GM12875 (cell line): ENCODE measurements around the gene ADGRL3.

Experiments
- H3K4me3 ChIP-seq: one replicate; pipeline ENCODE4 v1.5.1; 2011; ENCODE audit warnings: low read depth, low read length, control low read depth
- TF ChIP-seq, protein P1 (sequence below): IDR thresholded peaks from 2 replicates; pipeline ENCODE4 v1.5.1; 2011; ENCODE audit warnings: low read depth, mild to moderate bottlenecking, control low read depth, inconsistent platforms, low read length, moderate library complexity, borderline replicate concordance; ENCODE audit not compliant: insufficient read depth

Gene ADGRL3

DNA sequence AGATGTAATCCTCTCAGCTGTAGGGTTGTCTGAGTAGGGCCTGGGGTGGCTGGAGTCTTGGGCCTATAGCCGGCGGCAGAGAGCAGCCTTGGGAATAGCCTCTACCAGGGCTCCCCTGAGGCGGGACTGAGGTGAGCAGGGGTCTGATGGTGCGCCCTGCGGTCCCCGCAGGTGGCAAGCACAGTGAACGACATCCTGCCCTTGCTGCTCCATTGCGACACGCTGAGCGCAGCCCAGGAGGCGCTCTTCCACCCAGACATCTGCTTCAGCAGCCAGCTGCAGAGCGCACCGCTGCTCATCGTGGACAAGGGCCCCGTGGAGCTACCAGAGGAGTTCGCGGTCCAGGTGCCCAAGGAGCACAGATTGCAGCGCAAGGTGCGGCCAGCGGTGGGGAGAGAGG lies 317.0 kb downstream of the ADGRL3 start:
- H3K4me3 ChIP-seq = no peak overlapping the region

DNA sequence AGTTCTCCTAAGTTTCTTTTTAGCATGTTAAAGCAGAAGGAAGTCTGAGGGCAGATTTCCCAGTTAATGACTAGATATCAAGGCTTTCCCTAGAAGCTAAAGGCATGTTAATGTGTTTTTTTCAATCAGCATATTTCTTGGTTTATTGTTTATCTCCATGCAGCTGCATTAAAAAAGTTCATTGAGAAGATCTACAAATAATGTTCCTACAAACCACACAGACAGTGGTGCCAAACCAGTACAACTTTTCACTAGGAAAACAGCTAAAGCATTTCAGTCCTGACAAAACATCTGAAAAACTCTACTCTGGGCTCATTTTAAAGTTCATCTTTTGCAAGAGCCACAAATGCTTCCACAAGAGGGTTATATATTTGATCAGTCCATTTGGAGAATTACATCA lies 320.0 kb downstream of the ADGRL3 start:
- H3K4me3 ChIP-seq = no peak overlapping the region
- TF ChIP-seq, protein P1, sequence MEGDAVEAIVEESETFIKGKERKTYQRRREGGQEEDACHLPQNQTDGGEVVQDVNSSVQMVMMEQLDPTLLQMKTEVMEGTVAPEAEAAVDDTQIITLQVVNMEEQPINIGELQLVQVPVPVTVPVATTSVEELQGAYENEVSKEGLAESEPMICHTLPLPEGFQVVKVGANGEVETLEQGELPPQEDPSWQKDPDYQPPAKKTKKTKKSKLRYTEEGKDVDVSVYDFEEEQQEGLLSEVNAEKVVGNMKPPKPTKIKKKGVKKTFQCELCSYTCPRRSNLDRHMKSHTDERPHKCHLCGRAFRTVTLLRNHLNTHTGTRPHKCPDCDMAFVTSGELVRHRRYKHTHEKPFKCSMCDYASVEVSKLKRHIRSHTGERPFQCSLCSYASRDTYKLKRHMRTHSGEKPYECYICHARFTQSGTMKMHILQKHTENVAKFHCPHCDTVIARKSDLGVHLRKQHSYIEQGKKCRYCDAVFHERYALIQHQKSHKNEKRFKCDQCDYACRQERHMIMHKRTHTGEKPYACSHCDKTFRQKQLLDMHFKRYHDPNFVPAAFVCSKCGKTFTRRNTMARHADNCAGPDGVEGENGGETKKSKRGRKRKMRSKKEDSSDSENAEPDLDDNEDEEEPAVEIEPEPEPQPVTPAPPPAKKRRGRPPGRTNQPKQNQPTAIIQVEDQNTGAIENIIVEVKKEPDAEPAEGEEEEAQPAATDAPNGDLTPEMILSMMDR = no peak

More for the DNA sequence above, 317.0 kb downstream of the ADGRL3 start:
- TF ChIP-seq, protein P1 = no peak

DNA sequence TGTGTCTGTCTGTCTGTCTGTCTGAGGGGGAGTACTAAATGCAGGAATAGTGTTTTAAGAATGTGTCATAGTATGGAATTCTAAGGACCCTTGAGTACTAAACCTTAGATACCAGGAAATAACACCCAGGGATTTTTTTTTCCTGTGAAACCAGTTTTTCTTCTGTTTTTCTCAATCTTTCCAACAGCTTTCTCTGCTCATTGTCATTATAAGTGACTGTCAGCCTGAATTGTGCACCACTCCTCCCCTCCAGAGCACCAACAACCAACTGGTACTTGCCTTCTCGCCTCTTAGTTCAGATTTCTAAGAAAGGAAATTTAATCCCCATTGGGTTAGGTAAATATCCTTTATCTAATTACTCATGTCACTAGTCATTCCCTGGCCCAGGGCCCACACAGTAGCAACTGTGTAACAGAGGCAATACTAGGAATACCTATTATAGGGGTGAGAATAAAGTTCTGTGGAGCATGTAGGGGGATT lies 320.6 kb downstream of the ADGRL3 start:
- no peak overlapping the region for H3K4me3 ChIP-seq
- TF ChIP-seq, protein P1 = no peak

DNA sequence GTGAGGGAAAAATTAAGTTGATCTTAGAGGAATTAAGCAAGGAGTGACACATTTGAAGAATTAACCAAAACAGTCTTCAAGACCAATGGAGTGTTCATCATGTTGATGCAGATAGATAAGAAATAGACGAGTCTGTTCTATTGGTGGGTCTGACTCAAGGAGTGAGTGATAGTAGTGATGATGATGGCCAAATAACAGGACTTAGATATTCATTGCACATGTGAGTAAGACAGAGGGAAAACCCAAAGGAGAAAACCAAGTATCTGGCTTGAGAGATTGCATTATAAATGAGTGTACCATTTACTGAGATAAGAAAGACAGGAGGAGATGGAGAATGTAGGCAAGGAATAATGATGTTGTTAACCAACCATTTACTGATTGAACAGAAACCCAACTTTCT lies 321.3 kb downstream of the ADGRL3 start:
- no peak overlapping the region for H3K4me3 ChIP-seq
- TF ChIP-seq, protein P1 = no peak

DNA sequence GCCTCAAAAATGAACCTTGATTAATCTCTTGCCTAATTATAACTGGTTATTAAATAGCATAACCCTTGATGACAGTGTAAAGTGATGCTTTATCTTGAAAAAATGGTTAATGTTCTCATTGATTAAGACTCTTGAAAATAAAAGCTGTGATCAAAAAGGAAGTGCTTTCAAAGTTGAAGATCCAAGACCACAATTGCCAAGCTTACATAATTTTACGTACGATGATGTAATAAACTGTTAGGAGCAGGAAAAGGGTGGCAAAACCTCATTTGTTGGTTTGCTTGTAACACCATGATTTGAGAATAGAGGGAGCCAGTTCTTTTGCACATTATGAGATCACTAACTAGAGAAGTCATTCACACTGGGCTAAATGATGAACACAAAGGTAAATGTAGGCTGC lies 322.2 kb downstream of the ADGRL3 start:
- TF ChIP-seq, protein P1 = no peak
- no peak overlapping the region for H3K4me3 ChIP-seq

DNA sequence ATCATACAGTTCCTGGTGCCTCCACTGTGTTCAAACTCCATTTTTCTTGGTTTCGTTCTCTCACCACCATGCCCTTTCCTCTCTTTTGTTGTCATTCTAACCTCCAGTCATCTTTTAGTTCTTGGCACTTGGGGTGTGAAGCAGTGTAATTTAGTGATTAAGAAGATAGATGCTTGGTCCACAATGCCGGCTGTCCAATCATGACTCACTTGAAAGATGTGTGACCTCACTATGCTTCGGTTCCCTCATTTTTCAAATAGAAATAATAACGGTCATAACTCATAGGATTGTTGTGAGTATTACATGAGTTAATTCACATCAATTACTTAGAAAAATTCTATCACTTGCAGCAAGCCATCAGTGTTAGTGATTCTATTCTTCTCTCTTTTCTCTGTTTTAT lies 327.8 kb downstream of the ADGRL3 start:
- TF ChIP-seq, protein P1 = no peak
- no peak overlapping the region for H3K4me3 ChIP-seq

DNA sequence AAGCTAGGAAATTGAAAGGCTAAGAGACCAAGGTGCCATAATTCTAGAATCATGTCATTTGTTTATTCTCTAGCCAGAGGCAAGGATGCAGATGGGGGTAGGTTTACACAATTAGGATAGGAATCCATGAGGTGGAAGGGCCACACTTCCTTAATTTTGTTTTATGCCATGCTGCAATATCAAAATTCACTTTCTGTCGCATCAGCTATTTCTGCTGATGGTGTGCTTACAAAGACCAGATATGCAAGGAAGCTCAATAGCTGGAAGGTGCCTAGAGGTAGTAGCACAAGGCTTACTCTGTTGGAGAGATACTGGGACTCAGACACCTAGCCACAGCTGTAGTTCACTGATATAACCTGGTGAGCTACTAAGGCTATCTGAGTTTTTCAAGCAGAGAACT lies 328.5 kb downstream of the ADGRL3 start:
- TF ChIP-seq, protein P1 = no peak
- no peak overlapping the region for H3K4me3 ChIP-seq
